Stomach smooth muscle (tissue), 2 donors: ENCODE results near the gene NOP9.

ENCODE experiments used
- H3K27ac ChIP-seq: one replicate; pipeline ENCODE4 v1.7.0; 2013; ENCODE audit warnings: mild to moderate bottlenecking, low read length, inconsistent platforms
- H3K27me3 ChIP-seq, 2 donors: one replicate each; pipeline ENCODE4 v1.7.0; 2013; ENCODE audit warnings: low read length in 2 of 2; ENCODE audit not compliant: insufficient read depth in 2 of 2, control insufficient read depth in 1 of 2
- H3K36me3 ChIP-seq, 2 donors: one replicate each; pipeline ENCODE4 v1.7.0; 2013; ENCODE audit warnings: low read length in 2 of 2; ENCODE audit not compliant: control insufficient read depth in 2 of 2, insufficient read depth in 2 of 2
- H3K4me1 ChIP-seq: one replicate; pipeline ENCODE4 v1.7.0; 2013; ENCODE audit warnings: low read length; ENCODE audit not compliant: control insufficient read depth, insufficient read depth
- H3K4me3 ChIP-seq, 2 donors: one replicate each; pipeline ENCODE4 v1.7.0; 2013; ENCODE audit warnings: low read length in 2 of 2
- H3K9ac ChIP-seq, 2 donors: one replicate each; pipeline ENCODE4 v1.7.0; 2013; ENCODE audit warnings: low read length in 2 of 2, mild to moderate bottlenecking in 1 of 2
- H3K9me3 ChIP-seq, 2 donors: one replicate each; pipeline ENCODE4 v1.7.0; 2013; ENCODE audit warnings: low read length in 2 of 2; ENCODE audit not compliant: control insufficient read depth in 2 of 2
- donor health status: healthy.
- donor health status: Pancreatic carcinoma.

NOP9 gene

GRCh38 chr14:24299255-24300191 lies at the start of gene NOP9, which contains the start of gene DHRS1:
Gene NOP9 (plus strand): TSS chr14:24299850. CDS start chr14:24299955, 105 bp downstream.
Gene DHRS1 (minus strand): TSS chr14:24299780. CDS start chr14:24299106, 674 bp downstream.
- Histone ChIP-seq H3K36me3 (peaks cover 37 to 40% of the 10 kb centered on the region in 2 donors), H3K9me3 (no peaks in the 10 kb centered on the region), H3K4me3 (peak within 1 kb of the TSS; percentile 88 to 99), H3K27ac (peak within 1 kb of the TSS; percentile 60), H3K9ac (peak within 1 kb of the TSS; percentile 83 to 86), H3K27me3 (no peaks in the 10 kb centered on the region), H3K4me1 (peaks cover 30% of the 10 kb centered on the region)

- Histone ChIP-seq H3K27ac (no peak overlapping the region), H3K4me3 (no peak overlapping the region), H3K9me3 (no peaks in the 10 kb centered on the region), H3K9ac (no peak overlapping the region), H3K36me3 (no peaks in the 10 kb centered on the region), H3K4me1 (no peaks in the 10 kb centered on the region), H3K27me3 (no peaks in the 10 kb centered on the region)
Measured at GRCh38 chr14:24250354-24250753, 49.3 kb upstream of the NOP9 start.

GRCh38 chr14:24251880-24252288 lies 47.8 kb upstream of the NOP9 start:
- no peaks in the 10 kb centered on the region for H3K9me3 ChIP-seq
- H3K27ac ChIP-seq: no peak overlapping the region
- H3K4me1 ChIP-seq: no peaks in the 10 kb centered on the region
- H3K4me3 ChIP-seq: no peak overlapping the region
- no peaks in the 10 kb centered on the region for H3K27me3 ChIP-seq
- no peak overlapping the region for H3K9ac ChIP-seq
- H3K36me3 ChIP-seq: no peaks in the 10 kb centered on the region

GRCh38 chr14:24252289-24253124 lies 47.1 kb upstream of the NOP9 start:
- Histone ChIP-seq H3K27ac (no peak overlapping the region), H3K36me3 (no peaks in the 10 kb centered on the region), H3K9me3 (no peaks in the 10 kb centered on the region), H3K4me3 (no peak overlapping the region), H3K9ac (no peak overlapping the region), H3K27me3 (no peaks in the 10 kb centered on the region), H3K4me1 (no peaks in the 10 kb centered on the region)

GRCh38 chr14:24253936-24254335 lies 45.7 kb upstream of the NOP9 start:
- H3K4me1 ChIP-seq: no peaks in the 10 kb centered on the region
- no peak overlapping the region for H3K27ac ChIP-seq
- no peak overlapping the region for H3K4me3 ChIP-seq
- no peaks in the 10 kb centered on the region for H3K27me3 ChIP-seq
- no peaks in the 10 kb centered on the region for H3K36me3 ChIP-seq
- no peaks in the 10 kb centered on the region for H3K9me3 ChIP-seq
- H3K9ac ChIP-seq: no peak overlapping the region

GRCh38 chr14:24254630-24255392 lies 44.8 kb upstream of the NOP9 start:
- Histone ChIP-seq H3K9me3 (no peaks in the 10 kb centered on the region), H3K27ac (no peak overlapping the region), H3K36me3 (no peaks in the 10 kb centered on the region), H3K9ac (no peak overlapping the region), H3K4me3 (no peak overlapping the region), H3K27me3 (no peaks in the 10 kb centered on the region), H3K4me1 (no peaks in the 10 kb centered on the region)

- H3K36me3 ChIP-seq: no peaks in the 10 kb centered on the region
Measured at GRCh38 chr14:24255438-24255837, 44.2 kb upstream of the NOP9 start.

GRCh38 chr14:24255931-24256711 lies 43.5 kb upstream of the NOP9 start:
- no peak overlapping the region for H3K4me3 ChIP-seq
- no peaks in the 10 kb centered on the region for H3K4me1 ChIP-seq
- no peaks in the 10 kb centered on the region for H3K36me3 ChIP-seq
- no peaks in the 10 kb centered on the region for H3K9me3 ChIP-seq
- H3K27me3 ChIP-seq: no peaks in the 10 kb centered on the region
- H3K27ac ChIP-seq: no peak overlapping the region
- H3K9ac ChIP-seq: no peak overlapping the region

More at GRCh38 chr14:24255438-24255837, 44.2 kb upstream of the NOP9 start:
- Histone ChIP-seq H3K9ac (no peak overlapping the region), H3K9me3 (no peaks in the 10 kb centered on the region), H3K27ac (no peak overlapping the region), H3K4me3 (no peak overlapping the region), H3K27me3 (no peaks in the 10 kb centered on the region), H3K4me1 (no peaks in the 10 kb centered on the region)

- Histone ChIP-seq H3K4me3 (no peak overlapping the region), H3K27ac (no peak overlapping the region), H3K27me3 (no peaks in the 10 kb centered on the region), H3K36me3 (no peaks in the 10 kb centered on the region), H3K9ac (no peak overlapping the region), H3K4me1 (no peaks in the 10 kb centered on the region), H3K9me3 (no peaks in the 10 kb centered on the region)
Measured at GRCh38 chr14:24256960-24257359, 42.7 kb upstream of the NOP9 start.
